Measurements from ENCODE around the gene FRMD8. TPM values are rescaled to one million over a fixed set of nuclear protein-coding genes. Genes with fewer than 3 reads are reported as not detected.

FRMD8 gene
- total and polyA plus RNA-seq, 10 donors = 19.3 to 128 (median 84.0) TPM

GRCh38 chr11:65432686-65433582, 46.5 kb downstream of the FRMD8 start:
- Histone ChIP-seq H3K36me3 (peaks cover 0 to 82% (median 37%) of the 10 kb centered on the region in 6 donors), H3K4me3 (peak overlapping the region in 1 of 8 donors; percentile 0), H3K9me3 (no peaks in the 10 kb centered on the region), H3K27ac (peak overlapping the region in 7 of 8 donors; percentile 14 to 100 (median 98)), H3K4me1 (peaks cover 49 to 100% (median 97%) of the 10 kb centered on the region in 6 donors), H3K27me3 (replicated peaks in 1 of 7) (no peaks in the 10 kb centered on the region)
- WGBS, 5 donors = 94 to 100% (median 96%) methylated on average over 1 of the region's 1 CpG
- intact Hi-C loops (cut with DNase I; ENCODE audit: low total_unique reads) = loop anchor here (5.0 kb wide), 1 partner anchor 74 kb away; no protein-coding TSS in a partner anchor
- no peak for DNase-seq
- TF ChIP-seq CTCF (IDR thresholded peaks at IDR 0.05 in 8 of 11, conservative IDR thresholded peaks at IDR 0.05 in 3 of 11) (peak in 8 of 11 experiments; percentile 12 to 62 (median 44)), POLR2AphosphoS5 (IDR thresholded peaks at IDR 0.05) (peak in 1 of 3 donors; percentile 38), POLR2A (IDR thresholded peaks at IDR 0.05) (peak in 2 of 3 donors; percentile 8 to 61)

- H3K9me3 ChIP-seq = no peaks in the 10 kb centered on the region
- H3K27ac ChIP-seq = peak overlapping the region in 4 of 8 donors; percentile 97 to 100 (median 98)
- peak overlapping the region in 1 of 8 donors; percentile 39 for H3K4me3 ChIP-seq
- no peak for DNase-seq
- 90 to 98% (median 95%) methylated on average over 2 of the region's 2 CpGs for WGBS, 5 donors
- intact Hi-C loops (cut with DNase I; ENCODE audit: low total_unique reads) = loop anchor here (5.0 kb wide), 1 partner anchor 74 kb away; no protein-coding TSS in a partner anchor
- H3K36me3 ChIP-seq = peaks cover 0 to 85% (median 43%) of the 10 kb centered on the region in 6 donors
- no peaks in the 10 kb centered on the region for H3K27me3 ChIP-seq (replicated peaks in 1 of 7)
- no peak for TF ChIP-seq POLR2A (IDR thresholded peaks at IDR 0.05)
- no peak for TF ChIP-seq POLR2AphosphoS5 (IDR thresholded peaks at IDR 0.05)
- TF ChIP-seq CTCF (IDR thresholded peaks at IDR 0.05 in 8 of 11, conservative IDR thresholded peaks at IDR 0.05 in 3 of 11) = no peak
- H3K4me1 ChIP-seq = peaks cover 43 to 100% (median 96%) of the 10 kb centered on the region in 6 donors
Measured at GRCh38 chr11:65433657-65434056, 47.2 kb downstream of the FRMD8 start.

- Histone ChIP-seq H3K4me3 (peak overlapping the region in 1 of 8 donors; percentile 39), H3K27me3 (replicated peaks in 1 of 7) (no peaks in the 10 kb centered on the region), H3K27ac (peak overlapping the region in 4 of 8 donors; percentile 97 to 100 (median 98)), H3K4me1 (peaks cover 41 to 100% (median 96%) of the 10 kb centered on the region in 6 donors), H3K36me3 (peaks cover 0 to 90% (median 44%) of the 10 kb centered on the region in 6 donors), H3K9me3 (no peaks in the 10 kb centered on the region)
- TF ChIP-seq CTCF (IDR thresholded peaks at IDR 0.05 in 8 of 11, conservative IDR thresholded peaks at IDR 0.05 in 3 of 11) (no peak), POLR2A (IDR thresholded peaks at IDR 0.05) (no peak), POLR2AphosphoS5 (IDR thresholded peaks at IDR 0.05) (peak in 2 of 3 donors; percentile 19 to 76)
- no peak for DNase-seq
- WGBS, 5 donors = 62 to 75% (median 70%) methylated on average over 6 of the region's 6 CpGs
- intact Hi-C loops (cut with DNase I; ENCODE audit: low total_unique reads) = loop anchor here (5.0 kb wide), 1 partner anchor 73 kb away; no protein-coding TSS in a partner anchor
Measured at GRCh38 chr11:65434057-65434666, 47.7 kb downstream of the FRMD8 start.

Measured in spleen (tissue), 11 donors.